Natural killer cell (primary cell): ENCODE measurements around the gene FBXO48. TPM values are rescaled to one million over a fixed set of nuclear protein-coding genes. Genes with fewer than 3 reads are reported as not detected.

Source experiments
- ATAC-seq, 3 donors: fragments of 150-1000 bp in 2 of 3; fragments of 200-7000 bp in 1 of 3; cut with Tn5 transposase; 1 replicate in 1 of 3; 2 replicates in 2 of 3; pipeline ENCODE4 v1.10.0; 2021; ENCODE audit warnings: mild to moderate bottlenecking in 2 of 3, moderate library complexity in 2 of 3
- DNase-seq, 2 donors: peaks; one replicate each; pipeline versions ENCODE4 v3.0.0 to v3.0.0-alpha.2; 2013 to 2021; ENCODE audit warnings: mixed read lengths in 1 of 2
- H3K27ac ChIP-seq: one replicate; pipeline ENCODE4 v1.5.1; 2013; ENCODE audit warnings: mild to moderate bottlenecking, low read length
- H3K27me3 ChIP-seq: one replicate; pipeline ENCODE4 v1.6.1; 2013; ENCODE audit warnings: low read length; ENCODE audit not compliant: control insufficient read depth, insufficient read depth
- H3K36me3 ChIP-seq: one replicate; pipeline ENCODE4 v1.6.1; 2013; ENCODE audit warnings: low read length; ENCODE audit not compliant: control insufficient read depth, insufficient read depth
- H3K4me1 ChIP-seq: one replicate; pipeline ENCODE4 v1.6.1; 2013; ENCODE audit warnings: low read length; ENCODE audit not compliant: control insufficient read depth, insufficient read depth
- H3K4me3 ChIP-seq: one replicate; pipeline ENCODE4 v1.5.1; 2013; ENCODE audit warnings: low read length
- H3K9me3 ChIP-seq: one replicate; pipeline ENCODE4 v1.6.1; 2013; ENCODE audit warnings: low read length; ENCODE audit not compliant: control insufficient read depth, insufficient read depth
- H3K27ac Mint-ChIP-seq, 2 donors: one replicate each; pipeline ENCODE4 v1.8.0; 2022; ENCODE audit warnings: mild to moderate bottlenecking in 2 of 2, mixed read lengths in 2 of 2, moderate library complexity in 1 of 2
- H3K27me3 Mint-ChIP-seq, 2 donors: one replicate each; pipeline ENCODE4 v1.8.0; 2022; ENCODE audit warnings: low read depth in 2 of 2, mixed read lengths in 2 of 2
- H3K36me3 Mint-ChIP-seq: one replicate; pipeline ENCODE4 v1.8.0; 2022; ENCODE audit warnings: mixed read lengths
- H3K4me1 Mint-ChIP-seq, 2 donors: one replicate each; pipeline ENCODE4 v1.8.0; 2022; ENCODE audit warnings: mixed read lengths in 2 of 2
- H3K4me3 Mint-ChIP-seq: one replicate; pipeline ENCODE4 v1.8.0; 2022; ENCODE audit warnings: mild to moderate bottlenecking, moderate library complexity, mixed read lengths
- H3K9me3 Mint-ChIP-seq, 2 donors: one replicate each; pipeline ENCODE4 v1.8.0; 2022; ENCODE audit warnings: mixed read lengths in 2 of 2
- CTCF ChIP-seq: fragments of 200-600 bp; IDR thresholded peaks from one replicate; pipeline ENCODE4 v1.8.0; 2022; ENCODE audit warnings: antibody characterized with exemption
- WGBS: methylation state at CpG from one replicate; pipeline ENCODE4 v1.1.7; 2013; ENCODE audit warnings: missing lambda C conversion rate; ENCODE audit not compliant: insufficient coverage; 5-methylcytosine and 5-hydroxymethylcytosine counted together
- intact Hi-C: fragments of 100-400 bp; cut with micrococcal nuclease; formaldehyde crosslinking; loops from one replicate; pipeline ENCODE4 v1.14.2; 2022
- total RNA-seq, 4 donors: library from RNA; stranded (reverse); fragments of 120-200 nt in 1 of 4; gene quantifications; one replicate each; pipeline versions ENCODE4 v1.2.3 to v1.2.4, GENCODE V29; 2013 to 2022

Gene FBXO48
- total RNA-seq, 3 donors from 2014 or later (not counting 1 experiment from before 2014, with no cell fraction given) = 0.96 to 1.3 (median 1.1) TPM

- Histone ChIP-seq H3K9me3 (no peaks in the 10 kb centered on the region), H3K36me3 (no peaks in the 10 kb centered on the region), H3K27me3 (no peaks in the 10 kb centered on the region), H3K4me1 (peaks cover 49% of the 10 kb centered on the region), H3K27ac (no peak overlapping the region), H3K4me3 (no peak overlapping the region)
- H3K27ac Mint-ChIP-seq = peak overlapping the region in 1 of 2 donors; percentile 57
- peaks cover 29 to 30% of the 10 kb centered on the region in 2 donors for H3K4me1 Mint-ChIP-seq
- no peaks in the 10 kb centered on the region for H3K9me3 Mint-ChIP-seq
- no peaks in the 10 kb centered on the region for H3K27me3 Mint-ChIP-seq
- intact Hi-C loops = no loop called here
- no peak overlapping the region for H3K4me3 Mint-ChIP-seq
- DNase-seq (no peak), ATAC-seq (no peak)
- WGBS = 100% methylated on average over 1 of the region's 1 CpG
- no peaks in the 10 kb centered on the region for H3K36me3 Mint-ChIP-seq
- no peak for TF ChIP-seq CTCF
These were observed 38.3 kb downstream of the FBXO48 start for GRCh38 chr2:68428746-68429145.

GRCh38 chr2:68428126-68428525, 39.0 kb downstream of the FBXO48 start:
- 75% methylated on average over 2 of the region's 4 CpGs for WGBS
- no peak for TF ChIP-seq CTCF
- H3K4me3 Mint-ChIP-seq = no peak overlapping the region
- no peaks in the 10 kb centered on the region for H3K27me3 Mint-ChIP-seq
- no peaks in the 10 kb centered on the region for H3K36me3 Mint-ChIP-seq
- no peak overlapping the region for H3K27ac ChIP-seq
- no peaks in the 10 kb centered on the region for H3K36me3 ChIP-seq
- intact Hi-C loops = no loop called here
- no peaks in the 10 kb centered on the region for H3K27me3 ChIP-seq
- no peak overlapping the region for H3K4me3 ChIP-seq
- ATAC-seq = no peak
- DNase-seq = no peak
- peaks cover 29 to 30% of the 10 kb centered on the region in 2 donors for H3K4me1 Mint-ChIP-seq
- no peaks in the 10 kb centered on the region for H3K9me3 ChIP-seq
- H3K27ac Mint-ChIP-seq = peak overlapping the region in 1 of 2 donors; percentile 57
- peaks cover 52% of the 10 kb centered on the region for H3K4me1 ChIP-seq
- no peaks in the 10 kb centered on the region for H3K9me3 Mint-ChIP-seq

DNA sequence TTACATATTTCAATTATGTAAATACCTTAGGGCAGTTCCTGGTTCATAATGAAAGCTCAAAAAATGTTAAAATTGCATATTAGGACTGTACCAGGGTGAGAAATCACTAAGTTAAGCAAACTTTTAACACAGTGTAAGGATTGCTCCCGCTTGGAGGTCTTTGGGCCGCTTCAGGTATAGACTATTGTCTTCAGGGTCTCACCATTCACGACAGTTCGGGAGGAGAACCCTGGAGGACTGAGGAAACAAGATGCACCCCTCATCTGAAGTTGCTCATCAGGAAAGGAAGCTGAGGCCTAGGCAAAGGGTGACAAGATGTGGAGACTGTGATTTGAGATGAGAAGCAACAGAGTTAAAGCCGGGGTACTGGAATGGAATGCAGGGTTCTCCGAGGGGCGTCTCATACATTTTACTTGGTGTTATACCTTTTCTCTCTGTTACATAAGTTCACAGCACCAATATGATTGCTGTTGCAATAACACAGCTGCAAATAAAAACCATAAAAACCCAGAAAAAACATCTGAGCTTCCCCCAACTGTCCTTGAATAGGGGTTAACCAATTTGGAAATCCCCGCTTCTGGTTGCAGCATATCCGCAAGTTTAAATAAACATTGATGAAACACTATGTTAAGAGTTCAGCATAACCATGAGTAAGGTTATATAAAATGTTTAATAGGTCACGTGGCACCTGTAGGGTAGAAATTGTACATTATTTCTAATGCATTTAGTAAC, 40.1 kb downstream of the FBXO48 start:
- Histone ChIP-seq H3K4me3 (no peak overlapping the region), H3K4me1 (peaks cover 42% of the 10 kb centered on the region), H3K27ac (peak overlapping the region; percentile 46), H3K27me3 (no peaks in the 10 kb centered on the region), H3K9me3 (no peaks in the 10 kb centered on the region), H3K36me3 (no peaks in the 10 kb centered on the region)
- peak; percentile 52 to 66 (median 66) for ATAC-seq
- intact Hi-C loops = no loop called here
- peak overlapping the region; percentile 73 to 80 for H3K27ac Mint-ChIP-seq
- no peaks in the 10 kb centered on the region for H3K27me3 Mint-ChIP-seq
- no peaks in the 10 kb centered on the region for H3K36me3 Mint-ChIP-seq
- 41% methylated on average over 9 of the region's 10 CpGs for WGBS
- no peak for TF ChIP-seq CTCF
- peaks cover 22 to 26% of the 10 kb centered on the region in 2 donors for H3K4me1 Mint-ChIP-seq
- peak in 1 of 2 donors; percentile 73 for DNase-seq
- H3K4me3 Mint-ChIP-seq = peak overlapping the region; percentile 32
- no peaks in the 10 kb centered on the region for H3K9me3 Mint-ChIP-seq

DNA sequence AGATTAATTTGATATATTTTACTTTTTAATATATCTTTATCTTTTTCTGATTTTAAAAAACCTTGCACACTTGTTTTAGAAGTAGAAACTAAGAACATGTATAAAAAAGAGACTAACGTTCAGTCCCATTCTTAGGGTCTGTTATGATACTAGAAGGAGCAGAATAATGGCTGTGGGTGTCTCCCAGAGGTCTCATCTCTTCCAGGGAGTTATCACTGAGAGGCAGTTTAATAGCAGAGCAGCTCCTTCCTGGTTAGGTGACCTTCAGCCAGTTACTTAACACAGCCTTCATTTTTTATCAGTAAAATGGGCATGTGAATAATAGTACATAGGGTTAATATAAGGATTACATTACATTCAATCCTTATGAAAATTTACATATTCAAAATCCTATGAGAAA, 40.6 kb downstream of the FBXO48 start:
- Histone ChIP-seq H3K9me3 (no peaks in the 10 kb centered on the region), H3K4me1 (peaks cover 37% of the 10 kb centered on the region), H3K27ac (peak overlapping the region; percentile 46), H3K36me3 (no peaks in the 10 kb centered on the region), H3K27me3 (no peaks in the 10 kb centered on the region), H3K4me3 (no peak overlapping the region)
- intact Hi-C loops = no loop called here
- no peaks in the 10 kb centered on the region for H3K27me3 Mint-ChIP-seq
- H3K9me3 Mint-ChIP-seq = no peaks in the 10 kb centered on the region
- 75% methylated on average over 1 of the region's 1 CpG for WGBS
- H3K27ac Mint-ChIP-seq = peak overlapping the region; percentile 73 to 80
- no peaks in the 10 kb centered on the region for H3K36me3 Mint-ChIP-seq
- H3K4me1 Mint-ChIP-seq = peaks cover 28 to 31% of the 10 kb centered on the region in 2 donors
- no peak overlapping the region for H3K4me3 Mint-ChIP-seq
- DNase-seq (no peak), ATAC-seq (no peak)
- no peak for TF ChIP-seq CTCF
